GM19193 (cell line): ENCODE results near the gene IFNA4.

Experiments
- POLR2A ChIP-seq: IDR thresholded peaks from 4 replicates; pipeline ENCODE4 v1.6.1; 2011; ENCODE audit not compliant: insufficient read depth, insufficient read length; ENCODE audit errors: extremely low read depth

The IFNA4 gene

GRCh38 chr9:21154018-21154608 is 33.3 kb downstream of the IFNA4 start:
- no peak for TF ChIP-seq POLR2A

DNA sequence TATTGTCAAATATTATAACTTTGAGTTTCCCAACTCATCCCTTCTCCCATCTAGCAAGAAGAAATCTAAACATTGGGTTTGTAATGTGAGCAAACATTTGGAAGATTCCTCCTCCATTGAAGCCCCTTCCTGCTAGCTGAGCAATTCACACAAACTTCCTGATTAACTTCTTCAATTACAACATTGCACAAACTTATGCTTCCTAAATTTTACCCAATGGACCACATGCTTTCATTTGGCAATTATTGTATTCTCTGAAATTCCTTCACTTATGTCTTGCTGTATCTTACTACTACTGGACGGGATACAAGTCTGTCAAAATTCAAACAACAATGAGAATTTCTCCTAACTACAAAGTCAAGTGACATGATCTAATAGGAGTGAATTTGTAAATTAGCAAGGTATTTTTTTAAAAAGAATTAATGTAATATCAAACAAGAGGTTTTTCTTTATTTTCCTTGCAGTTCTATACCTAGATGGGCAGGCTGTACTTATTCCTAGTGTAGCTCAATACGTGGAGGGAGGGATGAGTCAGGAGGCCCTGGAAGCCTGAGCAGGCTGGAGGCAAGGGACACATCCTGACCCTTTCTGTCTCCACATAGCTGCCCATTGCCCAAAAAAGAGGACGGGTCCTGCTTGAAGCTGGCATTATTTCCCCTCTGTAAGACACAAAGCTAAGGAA is 33.9 kb downstream of the IFNA4 start:
- TF ChIP-seq POLR2A = no peak

DNA sequence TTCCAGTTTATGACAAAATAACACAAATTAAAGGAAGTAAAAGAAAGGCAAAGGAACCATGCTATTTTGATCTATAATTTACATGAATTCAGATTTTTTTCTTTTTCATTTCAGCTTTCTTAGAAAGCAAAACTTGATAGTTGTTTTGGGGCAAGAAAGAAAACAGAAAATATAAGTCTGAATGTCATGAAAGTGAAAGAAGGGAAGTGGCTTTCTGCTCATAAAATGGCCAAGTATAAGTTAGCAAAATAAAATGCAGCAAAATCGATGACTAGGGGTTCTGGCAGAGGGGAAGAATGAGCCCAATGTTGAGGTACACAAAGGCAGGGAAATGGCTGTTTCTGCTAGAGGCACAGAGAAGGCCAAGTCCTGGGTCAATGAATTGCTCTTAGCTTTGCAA is 42.8 kb downstream of the IFNA4 start:
- no peak for TF ChIP-seq POLR2A

GRCh38 chr9:21141427-21141882 is 45.9 kb downstream of the IFNA4 start, which contains the start of gene IFNW1:
Gene IFNW1, minus strand, starts transcription at chr9:21141832. Its CDS starts 262 bp downstream, at chr9:21141570.
- no peak for TF ChIP-seq POLR2A

- TF ChIP-seq POLR2A = no peak
Measured at GRCh38 chr9:21137020-21137419, 50.4 kb downstream of the IFNA4 start.
